ENCODE data around the gene MPP7.
"Not testable (repeated sequence)": the region's sequence is repeated elsewhere in the genome, so short reads cannot be mapped to it uniquely, and the experiment has no call there.

Gene MPP7

GRCh38 chr10:28326516-28327490 lies 23.9 kb upstream of the MPP7 start:
- no peaks in the 10 kb centered on the region for H3K36me3 ChIP-seq (ENCODE audit: control insufficient read depth in 1 of 2, insufficient read depth in 2 of 2, low read length in 2 of 2)
- no peaks in the 10 kb centered on the region for H3K9me3 ChIP-seq (ENCODE audit: control insufficient read depth in 1 of 2, low read length in 2 of 2)
- H3K4me3 ChIP-seq (ENCODE audit: low read depth in 1 of 2, low read length in 2 of 2), result peak overlapping the region in 1 of 2 donors; percentile 39
- peaks cover 10 to 21% of the 10 kb centered on the region in 2 donors for H3K4me1 ChIP-seq (ENCODE audit: control insufficient read depth in 1 of 2, insufficient read depth in 2 of 2, low read length in 2 of 2)
- H3K27me3 ChIP-seq (ENCODE audit: low read depth, low read length), result no peaks in the 10 kb centered on the region
- H3K27ac ChIP-seq (ENCODE audit: low read length), result peak overlapping the region; percentile 94

- no peaks in the 10 kb centered on the region for H3K27me3 ChIP-seq (ENCODE audit: low read depth, low read length)
- no peak overlapping the region for H3K4me3 ChIP-seq (ENCODE audit: low read depth in 1 of 2, low read length in 2 of 2)
- peaks cover 0 to 8% of the 10 kb centered on the region in 2 donors for H3K4me1 ChIP-seq (ENCODE audit: control insufficient read depth in 1 of 2, insufficient read depth in 2 of 2, low read length in 2 of 2)
- H3K27ac ChIP-seq (ENCODE audit: low read length), result no peak overlapping the region
- H3K36me3 ChIP-seq (ENCODE audit: control insufficient read depth in 1 of 2, insufficient read depth in 2 of 2, low read length in 2 of 2), result no peaks in the 10 kb centered on the region
- no peaks in the 10 kb centered on the region for H3K9me3 ChIP-seq (ENCODE audit: control insufficient read depth in 1 of 2, low read length in 2 of 2)
These were observed 17.9 kb upstream of the MPP7 start for GRCh38 chr10:28320799-28321198.

GRCh38 chr10:28320090-28320489 lies 17.2 kb upstream of the MPP7 start:
- Histone ChIP-seq H3K9me3 (ENCODE audit: control insufficient read depth in 1 of 2, low read length in 2 of 2) (no peaks in the 10 kb centered on the region), H3K27me3 (ENCODE audit: low read depth, low read length) (no peaks in the 10 kb centered on the region), H3K4me3 (ENCODE audit: low read depth in 1 of 2, low read length in 2 of 2) (no peak overlapping the region), H3K27ac (ENCODE audit: low read length) (no peak overlapping the region), H3K4me1 (ENCODE audit: control insufficient read depth in 1 of 2, insufficient read depth in 2 of 2, low read length in 2 of 2) (peaks cover 0 to 8% of the 10 kb centered on the region in 2 donors), H3K36me3 (ENCODE audit: control insufficient read depth in 1 of 2, insufficient read depth in 2 of 2, low read length in 2 of 2) (no peaks in the 10 kb centered on the region)

GRCh38 chr10:28319061-28319460 lies 16.2 kb upstream of the MPP7 start:
- H3K4me3 ChIP-seq (ENCODE audit: low read depth in 1 of 2, low read length in 2 of 2); H3K27me3 ChIP-seq (ENCODE audit: low read depth, low read length); H3K4me1 ChIP-seq (ENCODE audit: control insufficient read depth in 1 of 2, insufficient read depth in 2 of 2, low read length in 2 of 2); H3K36me3 ChIP-seq (ENCODE audit: control insufficient read depth in 1 of 2, insufficient read depth in 2 of 2, low read length in 2 of 2); H3K27ac ChIP-seq (ENCODE audit: low read length); H3K9me3 ChIP-seq (ENCODE audit: control insufficient read depth in 1 of 2, low read length in 2 of 2): not testable (repeated sequence)

GRCh38 chr10:28318626-28319025 lies 15.8 kb upstream of the MPP7 start:
- Histone ChIP-seq H3K4me1 (ENCODE audit: control insufficient read depth in 1 of 2, insufficient read depth in 2 of 2, low read length in 2 of 2) (peaks cover 0 to 8% of the 10 kb centered on the region in 2 donors), H3K9me3 (ENCODE audit: control insufficient read depth in 1 of 2, low read length in 2 of 2) (no peaks in the 10 kb centered on the region), H3K4me3 (ENCODE audit: low read depth in 1 of 2, low read length in 2 of 2) (no peak overlapping the region), H3K27ac (ENCODE audit: low read length) (no peak overlapping the region), H3K36me3 (ENCODE audit: control insufficient read depth in 1 of 2, insufficient read depth in 2 of 2, low read length in 2 of 2) (no peaks in the 10 kb centered on the region), H3K27me3 (ENCODE audit: low read depth, low read length) (no peaks in the 10 kb centered on the region)

- Histone ChIP-seq H3K4me3 (ENCODE audit: low read depth in 1 of 2, low read length in 2 of 2) (no peak overlapping the region), H3K27me3 (ENCODE audit: low read depth, low read length) (no peaks in the 10 kb centered on the region), H3K4me1 (ENCODE audit: control insufficient read depth in 1 of 2, insufficient read depth in 2 of 2, low read length in 2 of 2) (peaks cover 0 to 8% of the 10 kb centered on the region in 2 donors), H3K36me3 (ENCODE audit: control insufficient read depth in 1 of 2, insufficient read depth in 2 of 2, low read length in 2 of 2) (no peaks in the 10 kb centered on the region), H3K9me3 (ENCODE audit: control insufficient read depth in 1 of 2, low read length in 2 of 2) (no peaks in the 10 kb centered on the region), H3K27ac (ENCODE audit: low read length) (no peak overlapping the region)
These were observed 14.9 kb upstream of the MPP7 start for GRCh38 chr10:28317760-28318159.

GRCh38 chr10:28316696-28317095 lies 13.8 kb upstream of the MPP7 start:
- H3K4me3 ChIP-seq (ENCODE audit: low read depth in 1 of 2, low read length in 2 of 2), result no peak overlapping the region
- H3K9me3 ChIP-seq (ENCODE audit: control insufficient read depth in 1 of 2, low read length in 2 of 2), result no peaks in the 10 kb centered on the region
- H3K27me3 ChIP-seq (ENCODE audit: low read depth, low read length), result no peaks in the 10 kb centered on the region
- H3K27ac ChIP-seq (ENCODE audit: low read length), result no peak overlapping the region
- no peaks in the 10 kb centered on the region for H3K36me3 ChIP-seq (ENCODE audit: control insufficient read depth in 1 of 2, insufficient read depth in 2 of 2, low read length in 2 of 2)
- H3K4me1 ChIP-seq (ENCODE audit: control insufficient read depth in 1 of 2, insufficient read depth in 2 of 2, low read length in 2 of 2), result peaks cover 0 to 8% of the 10 kb centered on the region in 2 donors

GRCh38 chr10:28315140-28315539 lies 12.3 kb upstream of the MPP7 start:
- Histone ChIP-seq H3K9me3 (ENCODE audit: control insufficient read depth in 1 of 2, low read length in 2 of 2) (no peaks in the 10 kb centered on the region), H3K4me1 (ENCODE audit: control insufficient read depth in 1 of 2, insufficient read depth in 2 of 2, low read length in 2 of 2) (peaks cover 0 to 8% of the 10 kb centered on the region in 2 donors), H3K27me3 (ENCODE audit: low read depth, low read length) (no peaks in the 10 kb centered on the region), H3K4me3 (ENCODE audit: low read depth in 1 of 2, low read length in 2 of 2) (no peak overlapping the region), H3K27ac (ENCODE audit: low read length) (no peak overlapping the region), H3K36me3 (ENCODE audit: control insufficient read depth in 1 of 2, insufficient read depth in 2 of 2, low read length in 2 of 2) (no peaks in the 10 kb centered on the region)

GRCh38 chr10:28314211-28314610 lies 11.3 kb upstream of the MPP7 start:
- no peak overlapping the region for H3K4me3 ChIP-seq (ENCODE audit: low read depth in 1 of 2, low read length in 2 of 2)
- no peak overlapping the region for H3K27ac ChIP-seq (ENCODE audit: low read length)
- no peaks in the 10 kb centered on the region for H3K36me3 ChIP-seq (ENCODE audit: control insufficient read depth in 1 of 2, insufficient read depth in 2 of 2, low read length in 2 of 2)
- H3K9me3 ChIP-seq (ENCODE audit: control insufficient read depth in 1 of 2, low read length in 2 of 2), result no peaks in the 10 kb centered on the region
- H3K4me1 ChIP-seq (ENCODE audit: control insufficient read depth in 1 of 2, insufficient read depth in 2 of 2, low read length in 2 of 2), result peaks cover 0 to 8% of the 10 kb centered on the region in 2 donors
- H3K27me3 ChIP-seq (ENCODE audit: low read depth, low read length), result no peaks in the 10 kb centered on the region

- H3K4me3 ChIP-seq (ENCODE audit: low read depth in 1 of 2, low read length in 2 of 2), result no peak overlapping the region
- peaks cover 0 to 5% of the 10 kb centered on the region in 2 donors for H3K4me1 ChIP-seq (ENCODE audit: control insufficient read depth in 1 of 2, insufficient read depth in 2 of 2, low read length in 2 of 2)
- H3K27me3 ChIP-seq (ENCODE audit: low read depth, low read length), result no peaks in the 10 kb centered on the region
- no peaks in the 10 kb centered on the region for H3K36me3 ChIP-seq (ENCODE audit: control insufficient read depth in 1 of 2, insufficient read depth in 2 of 2, low read length in 2 of 2)
- no peaks in the 10 kb centered on the region for H3K9me3 ChIP-seq (ENCODE audit: control insufficient read depth in 1 of 2, low read length in 2 of 2)
- H3K27ac ChIP-seq (ENCODE audit: low read length), result no peak overlapping the region
These were observed 9.7 kb upstream of the MPP7 start for GRCh38 chr10:28312572-28312971.

- H3K4me3 ChIP-seq (ENCODE audit: low read depth in 1 of 2, low read length in 2 of 2), result no peak overlapping the region
These were observed 8.2 kb upstream of the MPP7 start for GRCh38 chr10:28311104-28311503.

More at GRCh38 chr10:28311104-28311503, 8.2 kb upstream of the MPP7 start:
- Histone ChIP-seq H3K27ac (ENCODE audit: low read length) (no peak overlapping the region), H3K27me3 (ENCODE audit: low read depth, low read length) (peaks cover 4% of the 10 kb centered on the region), H3K36me3 (ENCODE audit: control insufficient read depth in 1 of 2, insufficient read depth in 2 of 2, low read length in 2 of 2) (no peaks in the 10 kb centered on the region), H3K4me1 (ENCODE audit: control insufficient read depth in 1 of 2, insufficient read depth in 2 of 2, low read length in 2 of 2) (no peaks in the 10 kb centered on the region), H3K9me3 (ENCODE audit: control insufficient read depth in 1 of 2, low read length in 2 of 2) (no peaks in the 10 kb centered on the region)

Measured in muscle layer of duodenum (tissue), 2 donors.